SK-N-SH (cell line): Measurements from ENCODE around the gene EOLA1. TPM values are rescaled to one million over a fixed set of nuclear protein-coding genes. Genes with fewer than 3 reads are reported as not detected.
"Not testable (repeated sequence)": the region's sequence is repeated elsewhere in the genome, so short reads cannot be mapped to it uniquely, and the experiment has no call there.

ENCODE experiments used
- CTCF ChIA-PET: fragments of 300-600, 350-600 bp; formaldehyde crosslinking; extraction: SDS; loops from one replicate; lab custom pipeline; 2021; lab: Yijun Ruan, JAX
- POLR2A ChIA-PET: fragments of 350-600 bp; sonication (Branson Sonifier 250); formaldehyde crosslinking; extraction: SDS; loops from one replicate; lab custom pipeline; 2020; ENCODE audit warnings: antibody characterized with exemption, inconsistent platforms; lab: Yijun Ruan, JAX
- DNase-seq: peaks from one replicate; pipeline ENCODE4 v3.0.0; 2012
- H2AFZ ChIP-seq: fragments of 200-600 bp; sonication (generic); 2 replicates; pipeline ENCODE4 v1.8.1; 2016; ENCODE audit warnings: antibody characterized with exemption, mild to moderate bottlenecking, low read depth
- H3F3A ChIP-seq: fragments of 200-600 bp; sonication (generic); replicated peaks from 2 replicates; pipeline ENCODE3; 2016; ENCODE audit warnings: antibody characterized with exemption, mild to moderate bottlenecking; ENCODE audit not compliant: insufficient read depth
- H3K27ac ChIP-seq, 2 experiments: fragments of 200-500 bp in 1 of 2; fragments of 200-600 bp in 1 of 2; sonication (Bioruptor generic) in 1 of 2; sonication (generic), shearing (Covaris generic) in 1 of 2; 2 replicates each; pipeline versions ENCODE4 v1.5.1 to v1.6.1; 2014 to 2016; ENCODE audit warnings: low read depth in 2 of 2, inconsistent platforms in 1 of 2, low read length in 1 of 2, mild to moderate bottlenecking in 1 of 2, mixed read lengths in 1 of 2
- H3K27me3 ChIP-seq: fragments of 200-600 bp; sonication (generic), shearing (Covaris generic); 2 replicates; pipeline ENCODE4 v1.6.1; 2016; ENCODE audit warnings: mixed run types; ENCODE audit not compliant: insufficient read depth
- H3K36me3 ChIP-seq, 2 experiments: fragments of 200-500 bp in 1 of 2; fragments of 200-600 bp in 1 of 2; sonication (Bioruptor generic) in 1 of 2; sonication (generic) in 1 of 2; replicated peaks in 1 of 2; 2 replicates each; pipeline versions ENCODE3 to v1.5.1; 2014 to 2016; ENCODE audit warnings: low read length in 1 of 2, mild to moderate bottlenecking in 1 of 2; ENCODE audit not compliant: insufficient read depth in 2 of 2, control insufficient read depth in 1 of 2
- H3K4me1 ChIP-seq, 2 experiments: fragments of 200-500 bp in 1 of 2; fragments of 200-600 bp in 1 of 2; sonication (Bioruptor generic) in 1 of 2; sonication (generic), shearing (Covaris generic) in 1 of 2; 2 replicates each; pipeline versions ENCODE4 v1.5.1 to v1.6.1; 2014 to 2016; ENCODE audit warnings: low read depth in 1 of 2, low read length in 1 of 2, mixed run types in 1 of 2; ENCODE audit not compliant: insufficient read depth in 2 of 2, control insufficient read depth in 1 of 2
- H3K4me2 ChIP-seq: fragments of 200-600 bp; sonication (generic), shearing (Covaris generic); 2 replicates; pipeline ENCODE4 v1.6.1; 2017; ENCODE audit warnings: mixed run types
- H3K4me3 ChIP-seq, 2 experiments: fragments of 200-500 bp in 1 of 2; fragments of 200-600 bp in 1 of 2; sonication (Bioruptor generic) in 1 of 2; sonication (generic), shearing (Covaris generic) in 1 of 2; 2 replicates each; pipeline versions ENCODE4 v1.5.1 to v1.8.1; 2014 to 2016; ENCODE audit warnings: low read depth in 2 of 2, inconsistent platforms in 1 of 2, low read length in 1 of 2, mild to moderate bottlenecking in 1 of 2, mixed read lengths in 1 of 2, moderate library complexity in 1 of 2
- H3K79me2 ChIP-seq: fragments of 200-600 bp; sonication (generic); 2 replicates; pipeline ENCODE4 v1.8.1; 2017; ENCODE audit warnings: mild to moderate bottlenecking; ENCODE audit not compliant: insufficient read depth
- H3K9ac ChIP-seq: fragments of 200-600 bp; sonication (generic); 2 replicates; pipeline ENCODE4 v1.6.1; 2017; ENCODE audit warnings: mixed run types
- H3K9me2 ChIP-seq: fragments of 200-600 bp; sonication (generic); 2 replicates; pipeline ENCODE4 v1.6.1; 2017; ENCODE audit warnings: mixed run types
- H3K9me3 ChIP-seq: fragments of 200-600 bp; sonication (generic); 2 replicates; pipeline ENCODE4 v1.6.1; 2017; ENCODE audit warnings: mixed run types, mild to moderate bottlenecking, moderate library complexity
- H4K20me1 ChIP-seq: fragments of 200-600 bp; sonication (generic); 2 replicates; pipeline ENCODE4 v1.6.1; 2017; ENCODE audit warnings: mild to moderate bottlenecking, mixed run types; ENCODE audit not compliant: insufficient read depth
- CTCF ChIP-seq: fragments of 200-600 bp; sonication (generic); IDR thresholded peaks from 2 replicates; pipeline ENCODE4 v1.6.1; 2017; ENCODE audit warnings: antibody characterized with exemption, mild to moderate bottlenecking, moderate library complexity
- RAD21 ChIP-seq: IDR thresholded peaks from 2 replicates; pipeline ENCODE4 v1.6.1; 2012; ENCODE audit warnings: mild to moderate bottlenecking, low read length
- WGBS: methylation state at CpG from one replicate; pipeline ENCODE4 v1.1.6; 2017; ENCODE audit warnings: low lambda C conversion rate; 5-methylcytosine and 5-hydroxymethylcytosine counted together
- polyA plus RNA-seq, 3 experiments: library from polyadenylated mRNA; depleted of rRNA; stranded (reverse); fragments of >200 nt; gene quantifications; 2 replicates each; pipeline ENCODE4 v1.2.3, GENCODE V29; 2012

EOLA1 gene
- polyA plus RNA-seq, 1 of the 3 experiments (the other 2 are of a cell fraction) = 16.3 TPM

- not testable (repeated sequence) for DNase-seq, H2AFZ ChIP-seq
Observed at GRCh38 chrX:149545545-149546543, 5.0 kb downstream of the EOLA1 start.

GRCh38 chrX:149546962-149547361 lies 6.2 kb downstream of the EOLA1 start:
- H2AFZ ChIP-seq, POLR2A ChIA-PET, DNase-seq: not testable (repeated sequence)

More at GRCh38 chrX:149545545-149546543, 5.0 kb downstream of the EOLA1 start:
- H3K27ac ChIP-seq, H3K4me2 ChIP-seq, H3K79me2 ChIP-seq, H4K20me1 ChIP-seq, H3K9ac ChIP-seq, H3K27me3 ChIP-seq, H3K36me3 ChIP-seq, CTCF ChIA-PET, H3F3A ChIP-seq, H3K9me3 ChIP-seq, H3K4me1 ChIP-seq, H3K9me2 ChIP-seq, H3K4me3 ChIP-seq, POLR2A ChIA-PET: not testable (repeated sequence)
- TF ChIP-seq RAD21 = peak; percentile 35
- peak; percentile 20; the same call in 1 of the 2 replicates for TF ChIP-seq CTCF
- 55% methylated on average over 9 of the region's 29 CpGs for WGBS

DNA sequence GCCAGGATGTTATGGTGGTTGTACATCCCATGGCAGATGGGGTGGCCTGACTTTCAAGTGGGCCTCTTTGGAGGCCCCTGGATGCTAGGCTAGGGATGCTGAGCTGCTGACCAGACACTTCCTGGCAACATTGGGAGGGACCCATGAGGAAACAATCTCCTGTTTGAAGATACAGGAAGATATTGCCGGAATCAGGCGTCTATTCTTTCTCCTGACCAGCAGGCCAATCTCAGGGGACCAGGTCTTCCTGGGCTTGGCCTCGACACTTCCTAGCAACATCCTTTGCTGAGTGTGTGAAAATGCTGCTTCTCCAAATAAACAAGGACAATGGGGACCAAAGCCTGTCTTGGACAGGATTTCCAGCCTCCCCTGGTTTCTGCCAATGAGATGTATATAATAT lies 7.0 kb downstream of the EOLA1 start:
- CTCF ChIA-PET, H3K27me3 ChIP-seq, H3K4me1 ChIP-seq: not testable (repeated sequence)

More at GRCh38 chrX:149546962-149547361, 6.2 kb downstream of the EOLA1 start:
- H3K9me3 ChIP-seq, H3K4me2 ChIP-seq, H3K27me3 ChIP-seq, H4K20me1 ChIP-seq, H3K4me3 ChIP-seq, CTCF ChIA-PET, H3F3A ChIP-seq, H3K4me1 ChIP-seq, H3K79me2 ChIP-seq, H3K36me3 ChIP-seq, H3K9ac ChIP-seq, H3K27ac ChIP-seq, H3K9me2 ChIP-seq: not testable (repeated sequence)
- WGBS = 33% methylated on average over 1 of the region's 1 CpG

DNA sequence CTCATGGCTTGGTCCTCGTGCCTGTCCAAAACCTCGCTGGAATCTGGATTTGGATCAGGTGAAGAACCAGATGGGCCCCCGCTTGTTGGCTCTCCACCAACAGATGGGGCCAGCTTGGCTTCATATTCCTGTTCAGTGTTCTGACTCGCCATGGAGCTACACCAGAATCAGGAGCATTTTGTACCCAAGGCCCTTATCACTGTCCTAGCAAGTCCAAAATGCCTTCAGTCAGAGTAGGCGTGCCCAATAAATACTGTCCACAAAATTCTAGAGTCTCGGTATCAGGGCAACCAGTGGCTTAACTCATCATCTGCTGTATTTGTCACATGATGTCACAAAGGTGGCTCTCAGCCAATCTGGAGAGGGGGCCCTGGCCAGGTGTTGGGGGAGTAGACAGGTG lies 8.9 kb downstream of the EOLA1 start, which contains the start of gene HSFX3:
HSFX3 (minus strand) TSS at position 224 of the 400 bp plus-strand sequence; CDS start at position 152, 72 bp downstream.
- H3K36me3 ChIP-seq, H3K9me3 ChIP-seq, H3K9me2 ChIP-seq, H3K27ac ChIP-seq, CTCF ChIA-PET, H3K27me3 ChIP-seq, DNase-seq, H3F3A ChIP-seq, H4K20me1 ChIP-seq, H3K4me3 ChIP-seq, H3K79me2 ChIP-seq, H2AFZ ChIP-seq, H3K9ac ChIP-seq, H3K4me2 ChIP-seq, POLR2A ChIA-PET, H3K4me1 ChIP-seq: not testable (repeated sequence)
- no CpG with 5 or more reads among the region's 6 CpGs for WGBS

More for the DNA sequence above, 7.0 kb downstream of the EOLA1 start:
- H3K36me3 ChIP-seq, H3K79me2 ChIP-seq, POLR2A ChIA-PET, H4K20me1 ChIP-seq, H3F3A ChIP-seq, H3K4me2 ChIP-seq, DNase-seq, H3K4me3 ChIP-seq, H3K9ac ChIP-seq, H2AFZ ChIP-seq, H3K9me3 ChIP-seq, H3K27ac ChIP-seq, H3K9me2 ChIP-seq: not testable (repeated sequence)
- WGBS = no CpG with 5 or more reads among the region's 3 CpGs

DNA sequence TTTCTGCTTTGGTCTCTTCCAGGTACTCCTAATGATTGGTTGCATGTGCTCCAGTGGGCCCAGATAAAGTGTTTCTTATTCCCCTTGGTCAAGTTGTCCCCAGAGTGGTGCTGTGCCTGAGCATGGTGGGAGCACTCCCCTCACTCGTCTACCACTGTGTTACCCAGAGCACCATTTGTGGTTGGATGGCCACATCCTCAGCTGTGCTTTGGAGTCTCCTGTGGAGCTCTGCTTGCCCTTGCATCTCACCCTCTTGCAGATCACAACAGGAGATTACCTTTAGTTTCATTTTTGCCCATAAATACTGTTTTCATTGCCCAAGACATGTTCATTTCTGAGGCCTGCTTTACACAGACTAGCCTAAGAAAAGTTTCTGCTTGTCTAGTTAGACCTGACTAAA lies 9.6 kb downstream of the EOLA1 start:
- WGBS = no CpG with 5 or more reads among the region's 1 CpG
- H3K4me2 ChIP-seq, H3K4me1 ChIP-seq, H3K4me3 ChIP-seq, H4K20me1 ChIP-seq, DNase-seq, H3F3A ChIP-seq, H3K79me2 ChIP-seq, H3K9ac ChIP-seq, POLR2A ChIA-PET, H2AFZ ChIP-seq, H3K9me3 ChIP-seq, H3K27me3 ChIP-seq, H3K36me3 ChIP-seq, CTCF ChIA-PET, H3K27ac ChIP-seq, H3K9me2 ChIP-seq: not testable (repeated sequence)
